Neural progenitor cell (in vitro differentiated cells): ENCODE data around the gene KIAA0040.

Experiments used
- CTCF ChIP-seq: fragments of 200-600 bp; sonication (generic); IDR thresholded peaks from 2 replicates; pipeline ENCODE4 v1.5.1; 2017; ENCODE audit warnings: antibody characterized with exemption, mild to moderate bottlenecking
- EZH2 ChIP-seq: fragments of 200-600 bp; sonication (generic); IDR thresholded peaks from 2 replicates; pipeline ENCODE4 v1.6.1; 2017; ENCODE audit warnings: antibody characterized with exemption, mild to moderate bottlenecking, moderate library complexity

- TF ChIP-seq CTCF, result no peak
- TF ChIP-seq EZH2, result no peak
Observed at GRCh38 chr1:175114996-175115395, 77.6 kb downstream of the KIAA0040 start.
